PC-3 (cell line): ENCODE data around the gene GBF1.

Experiments
- EZH2 ChIP-seq: fragments of 300-600 bp; sonication (generic); IDR thresholded peaks from one replicate; pipeline ENCODE4 v1.6.1; 2017; ENCODE audit warnings: antibody characterized with exemption, mild to moderate bottlenecking, low read length; ENCODE audit not compliant: unreplicated experiment
- EZH2phosphoT487 ChIP-seq: fragments of 300-600 bp; sonication (generic); IDR thresholded peaks from 2 replicates; pipeline ENCODE4 v1.6.1; 2018; ENCODE audit warnings: mild to moderate bottlenecking, antibody characterized with exemption, low read length, borderline replicate concordance

GRCh38 chr10:102413806-102414561 lies 168.7 kb downstream of the GBF1 start:
- TF ChIP-seq EZH2 (no peak), EZH2phosphoT487 (no peak)
